ENCODE measurements around the gene FOXN1. TPM values are rescaled to one million over a fixed set of nuclear protein-coding genes. Genes with fewer than 3 reads are reported as not detected.
A peak's percentile ranks its signal among the peaks of the same experiment; 100 is the strongest.

FOXN1 gene
- total and polyA plus RNA-seq, 2 of the 13 experiments (the other 11 are each of a cell fraction or from before 2014, with no cell fraction given) = 0.01 TPM; not detected in 1

DNA sequence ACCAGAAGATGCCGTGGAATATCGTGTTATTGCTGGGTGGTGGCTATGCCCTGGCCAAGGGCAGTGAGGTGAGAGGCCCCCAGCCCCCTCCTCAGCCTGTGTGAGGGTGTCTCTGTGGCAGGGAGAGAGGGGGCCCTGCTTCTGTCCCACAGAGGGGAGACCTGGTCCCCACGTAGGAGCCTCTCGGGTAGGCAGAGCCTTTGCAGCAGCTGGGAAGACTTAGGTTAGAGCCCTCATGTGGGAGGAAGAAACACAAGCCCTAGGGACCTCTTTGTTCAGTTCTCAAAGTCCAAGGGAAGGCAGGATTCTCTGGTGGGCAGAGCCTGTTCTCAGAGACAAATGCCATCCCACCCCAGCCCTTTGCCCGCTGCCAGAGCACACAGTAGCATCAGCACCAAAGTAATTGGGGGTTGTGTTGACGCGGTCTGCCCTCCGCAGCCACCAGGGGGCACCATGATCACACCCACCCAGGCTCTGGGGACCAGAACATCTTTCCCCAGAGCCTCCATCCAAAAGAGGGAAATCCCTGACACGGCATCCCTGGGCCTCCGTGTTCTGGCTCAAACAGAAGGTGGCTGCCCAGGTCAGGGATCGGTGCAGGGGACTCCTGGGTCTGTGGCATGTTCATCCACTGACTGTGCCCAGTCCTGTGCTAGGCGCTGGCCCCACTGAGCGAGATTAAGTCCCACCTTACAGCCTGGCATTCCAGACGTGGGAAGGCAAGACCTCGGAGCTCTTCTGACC lies 11.5 kb upstream of the FOXN1 start:
- Histone ChIP-seq H3K27me3 (ENCODE audit: control insufficient read depth in 1 of 2, insufficient read depth in 2 of 2, low read length in 2 of 2) (peaks cover 1 to 6% of the 10 kb centered on the region in 2 experiments; a peak in 1 of 5 replicates), H3K79me2 (ENCODE audit: insufficient read depth, low read length) (no peaks in the 10 kb centered on the region), H3K4me1 (ENCODE audit: insufficient read depth, low read length) (peaks cover 15% of the 10 kb centered on the region), H3K4me2 (ENCODE audit: low read depth, low read length) (no peak overlapping the region), H3K36me3 (replicated peaks in 1 of 2; ENCODE audit: control insufficient read depth in 1 of 2, insufficient read depth in 2 of 2, low read length in 2 of 2) (no peaks in the 10 kb centered on the region), H3K9me3 (ENCODE audit: low read length) (no peaks in the 10 kb centered on the region), H3K9ac (ENCODE audit: insufficient read depth, low read depth, low read length) (no peak overlapping the region), H3K27ac (ENCODE audit: extremely low read length, insufficient read depth, low read length) (no peak overlapping the region), H2AFZ (ENCODE audit: low read length) (no peak overlapping the region), H3K4me3 (replicated peaks in 1 of 3; ENCODE audit: insufficient read depth in 1 of 3, low read depth in 2 of 3, low read length in 3 of 3) (no peak overlapping the region), H4K20me1 (ENCODE audit: insufficient read depth, low read length) (no peaks in the 10 kb centered on the region)
- 27% methylated on average over 6 of the region's 15 CpGs for WGBS (ENCODE audit: low lambda C conversion rate)
- ChIA-PET CTCF (ENCODE audit: low intra/inter-chr PET ratio, low total read pairs) (interaction anchor here (0.6 to 2.0 kb wide), 4 partner anchors 40 to 119 kb away, joined by 3 to 45 read pairs (median 4); partner anchors contain the start of gene RSKR), POLR2A (no interaction called here)
- BruUV-seq (replicated peaks) = no TSS peak
- peak; percentile 60 for FAIRE-seq
- ATAC-seq = peak; percentile 79
- intact Hi-C loops (cut with micrococcal nuclease; ENCODE audit: unreplicated experiment) = loop anchor here (1.0 kb wide), 2 partner anchors 46 to 119 kb away; no protein-coding TSS in a partner anchor
- peak; percentile 27 for DNase-seq (ENCODE audit: low spot score)
- in situ Hi-C loops (cut with HindIII; ENCODE audit: extremely low pct_ligation_motif_present, low pct_unique_long_range_greater_than_20kb) = loop anchor here (5.0 kb wide), 2 partner anchors 38 to 118 kb away; partner anchors contain the start of gene RSKR
- TF ChIP-seq, protein P1, sequence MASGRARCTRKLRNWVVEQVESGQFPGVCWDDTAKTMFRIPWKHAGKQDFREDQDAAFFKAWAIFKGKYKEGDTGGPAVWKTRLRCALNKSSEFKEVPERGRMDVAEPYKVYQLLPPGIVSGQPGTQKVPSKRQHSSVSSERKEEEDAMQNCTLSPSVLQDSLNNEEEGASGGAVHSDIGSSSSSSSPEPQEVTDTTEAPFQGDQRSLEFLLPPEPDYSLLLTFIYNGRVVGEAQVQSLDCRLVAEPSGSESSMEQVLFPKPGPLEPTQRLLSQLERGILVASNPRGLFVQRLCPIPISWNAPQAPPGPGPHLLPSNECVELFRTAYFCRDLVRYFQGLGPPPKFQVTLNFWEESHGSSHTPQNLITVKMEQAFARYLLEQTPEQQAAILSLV (CRISPR knock-in tag; IDR thresholded peaks at IDR 0.05; ENCODE audit: borderline replicate concordance) = no peak
- TF ChIP-seq FOXA1 (IDR thresholded peaks at IDR 0.05) (no peak), FOXA1 (CRISPR knock-in tag; IDR thresholded peaks at IDR 0.05) (peak; percentile 64), ZNF564 (CRISPR knock-in tag; IDR thresholded peaks at IDR 0.05) (no peak), XRCC5 (optimal IDR thresholded peaks at IDR 0.05; ENCODE audit: low read length) (no peak), ZNF782 (CRISPR knock-in tag; IDR thresholded peaks at IDR 0.05; ENCODE audit: borderline replicate concordance) (no peak)
- TF ChIP-seq, protein P2, sequence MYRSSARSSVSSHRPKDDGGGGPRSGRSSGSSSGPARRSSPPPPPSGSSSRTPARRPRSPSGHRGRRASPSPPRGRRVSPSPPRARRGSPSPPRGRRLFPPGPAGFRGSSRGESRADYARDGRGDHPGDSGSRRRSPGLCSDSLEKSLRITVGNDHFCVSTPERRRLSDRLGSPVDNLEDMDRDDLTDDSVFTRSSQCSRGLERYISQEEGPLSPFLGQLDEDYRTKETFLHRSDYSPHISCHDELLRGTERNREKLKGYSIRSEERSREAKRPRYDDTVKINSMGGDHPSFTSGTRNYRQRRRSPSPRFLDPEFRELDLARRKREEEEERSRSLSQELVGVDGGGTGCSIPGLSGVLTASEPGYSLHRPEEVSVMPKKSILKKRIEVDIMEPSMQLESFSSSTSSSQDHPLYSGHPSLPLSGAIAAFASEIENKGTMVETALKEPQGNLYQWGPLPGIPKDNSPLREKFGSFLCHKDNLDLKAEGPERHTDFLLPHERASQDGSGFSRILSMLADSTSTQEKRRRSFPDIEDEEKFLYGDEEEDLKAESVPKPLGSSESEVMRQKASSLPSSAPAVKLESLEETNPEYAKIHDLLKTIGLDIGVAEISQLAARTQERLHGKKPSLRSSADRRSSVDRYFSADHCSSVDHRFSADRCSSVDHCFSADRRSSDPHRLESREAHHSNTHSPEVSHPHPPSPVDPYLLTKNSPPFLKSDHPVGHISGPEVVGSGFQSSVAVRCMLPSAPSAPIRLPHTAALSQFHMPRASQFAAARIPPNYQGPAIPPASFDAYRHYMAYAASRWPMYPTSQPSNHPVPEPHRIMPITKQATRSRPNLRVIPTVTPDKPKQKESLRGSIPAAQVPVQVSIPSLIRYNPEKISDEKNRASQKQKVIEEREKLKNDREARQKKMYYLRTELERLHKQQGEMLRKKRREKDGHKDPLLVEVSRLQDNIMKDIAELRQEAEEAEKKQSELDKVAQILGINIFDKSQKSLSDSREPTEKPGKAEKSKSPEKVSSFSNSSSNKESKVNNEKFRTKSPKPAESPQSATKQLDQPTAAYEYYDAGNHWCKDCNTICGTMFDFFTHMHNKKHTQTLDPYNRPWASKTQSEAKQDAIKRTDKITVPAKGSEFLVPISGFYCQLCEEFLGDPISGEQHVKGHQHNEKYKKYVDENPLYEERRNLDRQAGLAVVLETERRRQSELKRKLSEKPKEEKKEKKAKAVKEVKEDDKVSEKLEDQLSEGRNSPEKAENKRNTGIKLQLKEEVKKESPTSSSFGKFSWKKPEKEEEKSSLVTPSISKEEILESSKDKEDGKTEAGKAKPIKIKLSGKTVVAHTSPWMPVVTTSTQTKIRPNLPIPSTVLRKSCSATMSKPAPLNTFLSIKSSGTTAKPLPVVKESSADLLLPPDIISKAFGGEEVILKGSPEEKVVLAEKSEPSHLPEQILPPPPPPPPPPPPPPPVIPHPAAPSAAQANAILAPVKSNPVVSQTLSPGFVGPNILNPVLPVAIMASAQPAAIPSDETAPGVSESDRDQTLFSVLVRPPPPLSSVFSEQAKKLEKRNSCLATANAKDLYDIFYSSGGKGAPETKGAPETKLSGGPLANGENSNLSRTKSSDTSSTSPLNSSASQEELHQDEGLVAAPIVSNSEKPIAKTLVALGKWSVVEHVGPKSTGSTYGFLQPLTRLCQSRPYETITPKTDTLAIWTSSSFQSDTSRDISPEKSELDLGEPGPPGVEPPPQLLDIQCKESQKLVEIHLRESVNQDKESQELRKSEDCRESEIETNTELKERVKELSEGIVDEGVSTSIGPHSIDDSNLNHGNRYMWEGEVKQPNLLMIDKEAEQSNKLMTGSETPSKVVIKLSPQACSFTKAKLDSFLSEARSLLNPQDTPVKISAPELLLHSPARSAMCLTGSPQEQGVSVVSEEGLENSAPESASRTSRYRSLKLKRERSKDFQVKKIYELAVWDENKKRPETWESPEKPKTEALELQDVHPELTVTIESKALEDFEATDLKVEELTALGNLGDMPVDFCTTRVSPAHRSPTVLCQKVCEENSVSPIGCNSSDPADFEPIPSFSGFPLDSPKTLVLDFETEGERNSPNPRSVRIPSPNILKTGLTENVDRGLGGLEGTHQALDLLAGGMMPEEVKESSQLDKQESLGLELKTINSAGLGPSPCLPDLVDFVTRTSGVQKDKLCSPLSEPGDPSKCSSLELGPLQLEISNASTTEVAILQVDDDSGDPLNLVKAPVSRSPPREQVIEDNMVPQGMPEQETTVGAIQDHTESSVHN (CRISPR knock-in tag; IDR thresholded peaks at IDR 0.05) = 0 out of 2 replicates have a peak, but pooled peaks have one; percentile 21
- TF ChIP-seq, protein P3, sequence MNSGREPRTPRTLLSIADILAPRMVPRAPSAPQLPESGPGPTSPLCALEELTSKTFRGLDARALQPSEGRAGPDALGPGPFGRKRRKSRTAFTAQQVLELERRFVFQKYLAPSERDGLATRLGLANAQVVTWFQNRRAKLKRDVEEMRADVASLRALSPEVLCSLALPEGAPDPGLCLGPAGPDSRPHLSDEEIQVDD (CRISPR knock-in tag; IDR thresholded peaks at IDR 0.05; ENCODE audit: borderline replicate concordance) = no peak
- TF ChIP-seq, protein P4, sequence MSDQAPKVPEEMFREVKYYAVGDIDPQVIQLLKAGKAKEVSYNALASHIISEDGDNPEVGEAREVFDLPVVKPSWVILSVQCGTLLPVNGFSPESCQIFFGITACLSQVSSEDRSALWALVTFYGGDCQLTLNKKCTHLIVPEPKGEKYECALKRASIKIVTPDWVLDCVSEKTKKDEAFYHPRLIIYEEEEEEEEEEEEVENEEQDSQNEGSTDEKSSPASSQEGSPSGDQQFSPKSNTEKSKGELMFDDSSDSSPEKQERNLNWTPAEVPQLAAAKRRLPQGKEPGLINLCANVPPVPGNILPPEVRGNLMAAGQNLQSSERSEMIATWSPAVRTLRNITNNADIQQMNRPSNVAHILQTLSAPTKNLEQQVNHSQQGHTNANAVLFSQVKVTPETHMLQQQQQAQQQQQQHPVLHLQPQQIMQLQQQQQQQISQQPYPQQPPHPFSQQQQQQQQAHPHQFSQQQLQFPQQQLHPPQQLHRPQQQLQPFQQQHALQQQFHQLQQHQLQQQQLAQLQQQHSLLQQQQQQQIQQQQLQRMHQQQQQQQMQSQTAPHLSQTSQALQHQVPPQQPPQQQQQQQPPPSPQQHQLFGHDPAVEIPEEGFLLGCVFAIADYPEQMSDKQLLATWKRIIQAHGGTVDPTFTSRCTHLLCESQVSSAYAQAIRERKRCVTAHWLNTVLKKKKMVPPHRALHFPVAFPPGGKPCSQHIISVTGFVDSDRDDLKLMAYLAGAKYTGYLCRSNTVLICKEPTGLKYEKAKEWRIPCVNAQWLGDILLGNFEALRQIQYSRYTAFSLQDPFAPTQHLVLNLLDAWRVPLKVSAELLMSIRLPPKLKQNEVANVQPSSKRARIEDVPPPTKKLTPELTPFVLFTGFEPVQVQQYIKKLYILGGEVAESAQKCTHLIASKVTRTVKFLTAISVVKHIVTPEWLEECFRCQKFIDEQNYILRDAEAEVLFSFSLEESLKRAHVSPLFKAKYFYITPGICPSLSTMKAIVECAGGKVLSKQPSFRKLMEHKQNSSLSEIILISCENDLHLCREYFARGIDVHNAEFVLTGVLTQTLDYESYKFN (CRISPR knock-in tag; conservative IDR thresholded peaks at IDR 0.05) = no peak

All from HepG2 (cell line).